GM21447 (cell line): Measurements from ENCODE around the gene UCK1.
A peak's percentile ranks its signal among the peaks of the same experiment; 100 is the strongest.

Source experiments
- ATAC-seq: cut with Tn5 transposase; IDR thresholded peaks from one replicate; pipeline ENCODE4 v1.9.1; 2021; ENCODE audit not compliant: unreplicated experiment

UCK1 gene

GRCh38 chr9:131530920-131531832 lies at the start of gene UCK1:
UCK1 (minus strand) TSS chr9:131531263; CDS start chr9:131531174, 89 bp downstream.
- ATAC-seq = peak; percentile 75

- no peak for ATAC-seq
Observed at GRCh38 chr9:131580358-131580757, 49.3 kb upstream of the UCK1 start.

GRCh38 chr9:131579789-131580211 lies 48.7 kb upstream of the UCK1 start:
- ATAC-seq = no peak

GRCh38 chr9:131578731-131579504 lies 47.9 kb upstream of the UCK1 start:
- ATAC-seq = peak; percentile 70

GRCh38 chr9:131578021-131578420 lies 47.0 kb upstream of the UCK1 start:
- no peak for ATAC-seq

DNA sequence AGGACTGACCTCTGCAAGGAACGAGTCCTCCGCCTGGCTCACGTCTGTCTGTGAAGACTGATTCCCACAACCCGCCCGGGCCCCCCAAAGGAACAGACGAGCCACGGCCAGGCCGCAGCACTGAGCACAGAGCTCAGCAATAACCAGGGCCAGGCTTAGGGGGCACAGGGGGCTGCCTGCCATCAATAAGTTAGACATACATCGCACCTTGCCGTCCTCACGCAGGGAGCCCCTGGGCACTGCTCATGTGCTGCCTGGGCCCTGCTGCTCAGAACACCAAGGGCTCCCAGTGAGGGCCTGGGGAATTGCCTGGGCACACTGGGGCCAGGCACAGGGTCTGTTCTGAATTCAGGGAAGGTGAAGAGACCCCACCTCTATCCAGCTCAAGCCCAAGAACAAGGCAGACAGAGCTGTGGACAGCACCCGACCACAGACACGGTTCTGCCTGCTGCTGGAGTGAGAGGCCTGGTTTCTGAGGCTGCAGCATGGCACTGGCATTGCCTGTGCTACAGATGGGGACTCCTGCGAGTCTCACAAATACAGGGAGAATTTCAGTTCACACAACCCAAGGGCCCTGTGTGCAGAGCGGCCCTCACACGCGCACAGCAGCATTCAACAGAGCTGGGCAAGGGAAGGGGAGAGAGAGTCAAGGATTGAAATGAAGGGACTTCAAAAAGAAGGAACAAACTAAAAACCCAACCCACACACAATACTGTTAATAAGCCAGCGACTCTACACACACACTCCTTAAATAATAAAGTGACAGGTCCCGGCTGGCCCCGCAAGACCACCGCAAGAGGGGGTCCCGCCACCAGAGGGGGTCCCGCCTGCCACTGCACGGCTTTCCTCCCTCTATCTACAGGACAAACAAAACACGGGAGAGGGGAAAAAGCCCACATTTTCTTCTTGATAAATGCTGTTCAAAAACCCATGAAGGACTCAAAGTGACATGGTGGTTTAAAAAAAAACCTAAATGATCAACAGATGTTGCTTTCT lies 46.2 kb upstream of the UCK1 start:
- no peak for ATAC-seq

- ATAC-seq = no peak
Observed at GRCh38 chr9:131575946-131576853, 45.1 kb upstream of the UCK1 start.

- no peak for ATAC-seq
Observed at GRCh38 chr9:131574730-131575640, 43.9 kb upstream of the UCK1 start.

- ATAC-seq = no peak
Observed at GRCh38 chr9:131567910-131568309, 36.8 kb upstream of the UCK1 start.

DNA sequence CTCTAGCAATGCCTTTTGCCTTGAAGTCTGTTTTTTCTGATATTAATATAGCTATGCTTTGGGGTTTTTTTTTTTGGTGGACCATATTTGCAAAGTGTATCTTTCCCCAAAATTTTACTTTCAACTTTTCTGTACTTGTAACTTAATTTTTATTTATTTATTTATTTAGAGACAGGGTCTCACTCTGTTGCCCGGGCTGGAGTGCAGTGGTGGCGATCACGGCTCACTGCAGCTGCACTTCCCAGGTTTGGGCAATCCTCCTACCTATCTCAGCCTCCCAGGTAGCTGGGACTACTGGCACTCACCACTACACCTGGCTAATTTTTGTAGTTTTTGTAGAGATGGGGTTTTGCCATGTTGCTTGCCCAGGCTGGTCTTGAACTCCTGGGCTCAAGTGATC lies 35.1 kb upstream of the UCK1 start:
- ATAC-seq = no peak

- no peak for ATAC-seq
Observed at GRCh38 chr9:131565369-131565768, 34.3 kb upstream of the UCK1 start.

DNA sequence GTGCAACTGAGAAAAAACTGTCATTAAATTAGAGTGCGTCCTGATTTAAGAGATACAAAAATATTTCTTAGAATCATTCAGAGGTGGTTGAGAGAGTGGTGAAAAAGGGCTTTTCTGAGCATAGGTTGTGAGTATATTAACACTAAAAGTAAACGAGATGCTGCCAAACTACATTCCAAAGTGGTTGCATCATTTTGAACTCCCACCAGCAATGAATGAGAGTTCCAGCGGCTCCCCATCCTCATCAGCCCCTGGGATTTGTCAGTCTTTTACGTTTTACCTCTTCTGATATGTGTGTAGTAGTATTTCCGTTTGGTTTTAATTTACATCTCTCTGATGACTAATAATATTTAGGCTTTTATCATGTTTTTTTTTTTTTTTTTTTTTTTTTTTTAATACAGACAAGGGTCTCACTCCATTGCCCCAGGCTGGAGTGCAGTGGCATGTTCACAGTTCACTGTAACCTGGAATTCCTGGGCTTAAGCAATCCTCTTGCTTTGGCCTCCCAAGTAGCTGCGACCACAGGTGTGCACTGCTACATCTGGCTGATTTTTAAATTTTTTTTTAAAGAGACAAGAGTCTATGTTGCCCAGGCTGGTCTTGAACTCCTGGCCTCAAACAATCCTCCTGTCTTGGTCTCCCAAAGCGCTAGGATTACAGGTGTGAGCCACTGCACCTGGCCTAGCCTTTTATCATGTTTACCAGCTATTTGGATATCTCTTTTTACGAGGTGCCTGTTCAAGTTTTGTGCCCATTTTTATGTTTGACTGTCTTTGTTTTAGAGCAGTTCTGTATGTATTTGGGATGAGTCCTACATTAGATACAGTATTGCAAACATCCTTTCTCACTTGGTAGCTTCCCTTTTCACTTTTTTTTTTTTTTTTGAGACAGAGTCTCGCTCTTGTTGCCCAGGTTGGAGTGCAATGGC lies 31.2 kb upstream of the UCK1 start:
- ATAC-seq = no peak

- no peak for ATAC-seq
Observed at GRCh38 chr9:131559421-131560000, 28.4 kb upstream of the UCK1 start.

- no peak for ATAC-seq
Observed at GRCh38 chr9:131557855-131558548, 26.9 kb upstream of the UCK1 start.

DNA sequence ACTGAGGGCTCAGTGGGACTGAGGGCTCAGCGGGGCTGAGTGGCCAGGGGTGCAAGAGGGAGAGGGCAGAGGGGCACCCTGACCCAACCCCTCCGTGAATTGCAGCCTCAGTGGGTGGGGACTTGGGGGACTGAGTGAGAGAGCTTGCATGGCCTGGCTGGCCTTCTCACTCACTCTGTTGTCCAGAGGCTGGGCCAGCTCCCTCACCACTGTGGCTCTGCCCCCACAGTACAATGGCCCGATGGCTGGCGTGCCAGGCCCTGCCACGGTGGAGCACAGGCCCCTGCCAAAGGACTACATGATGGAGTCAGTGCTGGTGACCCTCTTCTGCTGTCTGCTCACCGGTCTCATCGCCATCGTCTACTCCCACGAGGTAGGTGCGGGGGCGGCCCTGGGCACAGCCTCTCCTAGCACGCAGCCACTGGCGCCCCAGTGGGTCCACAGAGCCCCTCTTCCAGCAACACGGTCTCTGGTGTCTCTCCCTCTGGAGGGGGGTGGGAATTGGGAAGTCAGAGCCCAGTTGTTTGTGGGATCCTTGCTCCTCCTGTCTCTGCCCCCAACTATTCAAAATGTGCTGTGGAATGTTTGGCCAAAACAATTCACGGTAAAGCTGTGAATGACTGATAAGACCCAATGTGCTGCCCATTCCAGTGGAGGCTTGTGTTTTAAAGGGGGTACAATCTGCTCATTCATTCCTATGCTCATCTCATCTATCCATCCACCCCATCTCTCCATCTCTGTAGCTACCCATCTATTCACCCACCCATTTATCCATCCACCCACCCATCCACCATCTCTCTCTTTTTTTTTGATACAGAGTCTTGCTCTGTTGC lies 25.0 kb upstream of the UCK1 start:
- ATAC-seq = no peak

GRCh38 chr9:131554843-131555351 lies 23.8 kb upstream of the UCK1 start:
- no peak for ATAC-seq
